ENCODE data around the gene PRMT5.

Gene PRMT5

DNA sequence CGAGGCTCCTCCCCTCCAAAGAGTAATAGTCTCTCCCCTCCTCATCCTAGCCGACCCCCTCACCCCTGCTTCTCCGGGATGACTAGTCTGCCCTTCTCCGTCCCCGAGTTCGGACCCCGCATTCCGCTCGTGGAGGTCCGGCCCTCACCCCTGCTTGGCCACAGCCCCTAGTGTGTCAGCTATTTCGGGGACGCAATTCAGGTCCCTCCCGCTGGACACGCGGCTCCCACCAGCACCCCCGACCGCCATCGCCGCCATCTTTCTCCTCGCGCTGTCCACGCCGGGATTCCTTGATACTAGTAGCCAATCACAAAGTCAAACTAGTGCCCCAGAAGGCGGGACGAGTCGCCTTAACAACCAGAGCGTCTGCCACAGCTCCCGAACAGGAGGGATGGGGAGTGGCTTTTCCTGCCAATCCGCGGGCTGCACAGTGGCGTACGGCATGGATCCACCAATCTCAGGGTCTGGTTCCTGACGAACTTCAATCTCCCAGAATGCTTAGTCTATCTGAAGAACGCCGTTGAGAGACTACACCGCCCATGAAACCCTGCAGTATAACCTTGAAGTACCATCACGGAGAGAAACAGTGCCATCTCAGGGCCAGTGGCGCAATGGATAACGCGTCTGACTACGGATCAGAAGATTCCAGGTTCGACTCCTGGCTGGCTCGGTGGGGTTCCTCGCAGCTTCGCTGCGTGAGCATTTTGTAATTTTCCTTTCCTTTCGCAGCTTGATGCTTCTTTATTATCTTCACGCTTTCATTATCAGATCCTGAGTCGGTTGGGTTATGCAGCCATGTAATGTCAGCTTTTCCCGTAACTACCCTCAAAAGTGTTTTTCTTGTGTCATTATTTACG is at the start of gene PRMT5:
Gene PRMT5, minus strand, starts transcription at position 273 of the 857 bp plus-strand sequence. Its CDS starts 15 bp downstream, at position 258.
- TF ChIP-seq, protein P1, sequence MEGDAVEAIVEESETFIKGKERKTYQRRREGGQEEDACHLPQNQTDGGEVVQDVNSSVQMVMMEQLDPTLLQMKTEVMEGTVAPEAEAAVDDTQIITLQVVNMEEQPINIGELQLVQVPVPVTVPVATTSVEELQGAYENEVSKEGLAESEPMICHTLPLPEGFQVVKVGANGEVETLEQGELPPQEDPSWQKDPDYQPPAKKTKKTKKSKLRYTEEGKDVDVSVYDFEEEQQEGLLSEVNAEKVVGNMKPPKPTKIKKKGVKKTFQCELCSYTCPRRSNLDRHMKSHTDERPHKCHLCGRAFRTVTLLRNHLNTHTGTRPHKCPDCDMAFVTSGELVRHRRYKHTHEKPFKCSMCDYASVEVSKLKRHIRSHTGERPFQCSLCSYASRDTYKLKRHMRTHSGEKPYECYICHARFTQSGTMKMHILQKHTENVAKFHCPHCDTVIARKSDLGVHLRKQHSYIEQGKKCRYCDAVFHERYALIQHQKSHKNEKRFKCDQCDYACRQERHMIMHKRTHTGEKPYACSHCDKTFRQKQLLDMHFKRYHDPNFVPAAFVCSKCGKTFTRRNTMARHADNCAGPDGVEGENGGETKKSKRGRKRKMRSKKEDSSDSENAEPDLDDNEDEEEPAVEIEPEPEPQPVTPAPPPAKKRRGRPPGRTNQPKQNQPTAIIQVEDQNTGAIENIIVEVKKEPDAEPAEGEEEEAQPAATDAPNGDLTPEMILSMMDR (conservative IDR thresholded peaks at IDR 0.05; ENCODE audit: low read depth, low read length), result no peak
- peak; percentile 99 for DNase-seq (ENCODE audit: low read depth)
- H3K4me3 ChIP-seq (ENCODE audit: low read length), result peak within 1 kb of the TSS; percentile 99

DNA sequence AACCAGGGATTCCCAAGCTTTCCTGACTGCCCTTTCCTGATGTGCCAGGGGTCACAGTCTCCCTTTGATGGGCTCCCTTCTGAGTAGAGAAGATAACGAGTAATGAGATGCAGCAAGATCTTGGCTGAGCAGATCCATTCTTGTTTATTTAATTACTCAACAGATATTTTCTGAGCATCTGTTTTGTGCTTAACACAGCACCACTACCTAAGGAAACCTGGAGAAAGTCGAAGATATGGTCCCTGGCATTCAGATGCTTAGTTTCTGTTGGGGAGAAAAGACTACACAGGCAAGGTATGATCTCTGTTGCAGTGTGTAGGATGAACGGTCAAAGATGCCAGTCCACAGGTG is 49.3 kb upstream of the PRMT5 start:
- TF ChIP-seq, protein P1 (conservative IDR thresholded peaks at IDR 0.05; ENCODE audit: low read depth, low read length), result no peak
- no peak for DNase-seq (ENCODE audit: low read depth)
- peak overlapping the region; percentile 89 for H3K4me3 ChIP-seq (ENCODE audit: low read length)

DNA sequence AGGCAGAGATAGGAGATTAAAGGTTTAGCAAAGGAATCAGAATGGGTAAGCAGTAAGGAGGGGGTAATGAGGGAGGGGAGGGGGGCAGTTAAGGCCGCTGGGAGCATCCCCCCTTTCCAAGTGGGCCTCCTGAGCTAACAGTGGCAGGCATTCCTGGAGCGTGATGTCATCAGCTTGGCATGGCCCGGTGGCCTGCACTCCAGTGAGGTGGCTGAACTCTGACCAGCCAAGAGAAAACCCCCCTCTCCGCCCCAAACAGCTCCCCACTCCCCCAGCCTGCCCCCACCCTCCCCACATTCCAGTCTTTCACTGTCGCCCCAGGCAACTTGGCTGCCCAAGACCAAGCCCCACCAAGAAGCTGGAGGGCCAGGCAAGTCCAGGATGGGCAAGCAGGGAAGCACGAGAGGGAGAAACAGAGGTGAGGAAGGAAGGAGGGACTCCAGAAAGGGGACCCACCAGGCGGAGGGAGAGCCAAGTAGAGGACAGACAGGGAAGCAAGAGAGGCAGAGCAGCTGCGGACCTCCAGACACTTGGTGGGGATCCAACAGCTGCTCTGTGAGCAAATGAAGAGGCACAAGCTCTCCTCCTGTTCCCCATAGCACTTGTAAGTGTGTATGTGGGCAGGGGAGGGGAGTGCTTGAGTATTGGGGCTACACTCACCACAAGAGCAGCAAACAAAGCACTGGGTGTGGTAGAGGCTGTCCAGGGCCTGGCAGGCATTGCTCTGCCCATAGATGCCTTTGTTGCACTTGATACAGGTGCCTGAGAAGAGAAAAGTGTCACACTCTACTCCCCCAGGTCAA is 48.7 kb upstream of the PRMT5 start:
- peak; percentile 86 for DNase-seq (ENCODE audit: low read depth)
- TF ChIP-seq, protein P1 (conservative IDR thresholded peaks at IDR 0.05; ENCODE audit: low read depth, low read length), result no peak
- H3K4me3 ChIP-seq (ENCODE audit: low read length), result peak overlapping the region; percentile 8

DNA sequence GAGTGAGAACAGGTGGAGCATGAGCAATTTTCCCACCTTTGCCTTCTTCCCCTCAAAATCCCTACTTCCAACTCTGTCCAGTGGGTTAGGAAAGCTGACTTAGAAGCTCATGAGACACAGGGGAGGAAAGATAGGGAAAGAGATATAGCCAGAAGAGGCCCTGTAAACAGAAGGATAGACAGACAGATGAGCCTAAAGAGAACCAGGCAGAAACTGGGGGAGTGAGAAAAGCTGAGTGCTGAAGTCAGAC is 48.2 kb upstream of the PRMT5 start:
- no peak for DNase-seq (ENCODE audit: low read depth)
- peak overlapping the region; percentile 3 for H3K4me3 ChIP-seq (ENCODE audit: low read length)
- TF ChIP-seq, protein P1 (conservative IDR thresholded peaks at IDR 0.05; ENCODE audit: low read depth, low read length), result no peak

DNA sequence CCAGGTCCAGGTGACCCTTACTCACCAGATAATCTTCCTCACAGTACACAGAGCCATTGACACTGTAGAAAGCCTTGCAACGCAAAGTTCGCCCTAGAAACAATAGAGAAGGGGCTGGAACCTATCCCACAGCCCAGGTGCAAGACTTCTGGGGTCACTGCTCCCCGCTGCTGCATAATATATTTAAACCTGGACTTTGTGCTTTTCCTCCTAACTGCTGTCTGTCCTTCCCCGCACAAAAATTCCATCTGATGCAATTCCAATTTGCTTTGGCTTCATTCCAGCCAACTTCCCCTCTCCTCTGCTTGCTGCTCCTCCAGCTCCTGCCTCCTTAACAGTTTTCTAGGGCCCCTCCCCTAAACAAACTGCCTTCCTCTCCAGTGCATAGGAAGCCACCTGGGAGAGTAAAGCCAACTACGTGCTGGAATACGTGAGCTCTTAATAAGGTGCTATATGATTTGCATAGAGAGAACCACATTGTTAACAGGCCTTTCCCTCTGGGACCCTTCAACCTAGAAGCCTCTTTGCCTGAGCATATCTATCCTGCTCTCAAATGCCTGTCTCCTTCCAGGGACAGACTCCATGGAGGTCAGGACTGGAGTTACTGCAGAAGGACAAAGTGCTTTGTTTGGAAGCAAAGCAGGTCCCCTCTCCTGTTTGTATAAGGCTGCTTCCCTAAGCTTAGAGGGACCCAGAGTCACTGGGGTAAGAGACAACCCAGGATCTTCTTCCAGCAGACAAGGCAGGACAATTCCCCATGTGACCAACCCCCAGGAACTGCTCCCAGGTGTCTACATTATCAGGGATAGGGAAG is 47.7 kb upstream of the PRMT5 start:
- TF ChIP-seq, protein P1 (conservative IDR thresholded peaks at IDR 0.05; ENCODE audit: low read depth, low read length), result no peak
- no peak for DNase-seq (ENCODE audit: low read depth)
- peak overlapping the region; percentile 3 for H3K4me3 ChIP-seq (ENCODE audit: low read length)

DNA sequence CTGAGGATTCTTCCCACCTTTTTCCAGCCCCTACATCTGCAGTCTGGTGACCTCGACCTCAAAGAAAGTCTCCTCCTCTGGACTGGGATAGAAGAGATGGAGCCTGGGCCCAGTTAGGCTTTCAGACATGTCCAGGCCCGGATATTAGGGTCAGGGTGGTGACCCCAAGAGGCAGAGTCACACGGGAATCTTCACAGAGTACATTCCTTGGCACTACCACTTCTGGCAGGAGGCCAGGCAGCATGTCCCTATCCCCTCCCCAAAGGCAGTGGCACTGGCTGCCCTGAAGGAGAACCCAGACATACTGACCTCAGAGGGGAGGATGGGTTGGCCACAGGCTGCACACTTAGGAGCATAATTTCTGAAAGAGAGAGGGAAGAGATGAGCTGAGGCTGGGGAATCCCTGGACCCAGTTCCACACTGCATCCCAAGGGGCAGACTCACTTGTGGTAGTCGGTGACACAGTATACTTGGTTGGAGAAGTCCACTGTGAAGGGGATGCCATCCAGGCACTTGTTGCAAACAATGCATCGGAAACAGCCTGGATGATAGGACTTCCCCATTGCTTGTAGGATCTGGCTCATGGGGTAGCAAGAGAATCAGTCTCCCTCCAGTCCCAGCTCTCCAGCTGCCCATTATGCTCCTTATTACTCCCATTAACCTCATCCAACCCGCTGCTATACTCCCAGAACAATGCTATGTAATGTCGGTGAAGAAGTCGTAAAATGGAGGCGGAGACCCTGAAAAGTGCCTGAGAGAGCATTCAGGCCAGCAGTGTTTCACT is 45.5 kb upstream of the PRMT5 start:
- DNase-seq (ENCODE audit: low read depth), result no peak
- no peak overlapping the region for H3K4me3 ChIP-seq (ENCODE audit: low read length)
- TF ChIP-seq, protein P1 (conservative IDR thresholded peaks at IDR 0.05; ENCODE audit: low read depth, low read length), result no peak

Data from retinal pigment epithelial cell (primary cell).